Naive thymus-derived CD8-positive, alpha-beta T cell (primary cell): ENCODE measurements around the gene CCDC85C. TPM values are rescaled to one million over a fixed set of nuclear protein-coding genes. Genes with fewer than 3 reads are reported as not detected.
A peak's percentile ranks its signal among the peaks of the same experiment; 100 is the strongest.

Source experiments
- ATAC-seq, 2 donors: fragments of 150-1000 bp; cut with Tn5 transposase in 1 of 2; sonication (Bioruptor Pico), chemical (Tn5 transposase) in 1 of 2; 1 replicate in 1 of 2; 2 replicates in 1 of 2; pipeline ENCODE4 v1.10.0; 2021; ENCODE audit warnings: mild to moderate bottlenecking in 2 of 2, moderate library complexity in 2 of 2
- POLR2A ChIA-PET: fragments of 350-600 bp; sonication (Branson Sonifier 250); formaldehyde crosslinking; loops from one replicate; lab custom pipeline; 2021; ENCODE audit warnings: antibody characterized with exemption; lab: Charles Lee
- DNase-seq, 10 donors: peaks; one replicate each; pipeline versions ENCODE4 v3.0.0 to v3.0.0-alpha.2; 2020 to 2022
- H3K27ac Mint-ChIP-seq, 10 donors: one replicate each; pipeline ENCODE4 v1.8.0; 2020 to 2022; ENCODE audit warnings: mild to moderate bottlenecking in 10 of 10, mixed read lengths in 10 of 10, moderate library complexity in 4 of 10, inconsistent platforms in 1 of 10
- H3K27me3 Mint-ChIP-seq, 5 donors: one replicate each; pipeline ENCODE4 v1.8.0; 2021 to 2022; ENCODE audit warnings: mixed read lengths in 5 of 5
- H3K36me3 Mint-ChIP-seq, 3 donors: one replicate each; pipeline ENCODE4 v1.8.0; 2020 to 2022; ENCODE audit warnings: mixed read lengths in 3 of 3, mild to moderate bottlenecking in 2 of 3, inconsistent platforms in 1 of 3
- H3K4me1 Mint-ChIP-seq, 4 donors: one replicate each; pipeline ENCODE4 v1.8.0; 2021 to 2022; ENCODE audit warnings: mixed read lengths in 4 of 4
- H3K4me3 Mint-ChIP-seq, 10 donors: one replicate each; pipeline ENCODE4 v1.8.0; 2020 to 2022; ENCODE audit warnings: mild to moderate bottlenecking in 10 of 10, mixed read lengths in 10 of 10, moderate library complexity in 6 of 10, inconsistent platforms in 1 of 10
- H3K9me3 Mint-ChIP-seq, 9 donors: one replicate each; pipeline ENCODE4 v1.8.0; 2020 to 2022; ENCODE audit warnings: mixed read lengths in 9 of 9, mild to moderate bottlenecking in 3 of 9, inconsistent platforms in 1 of 9, moderate library complexity in 1 of 9
- polyA plus RNA-seq, 3 donors: library from polyadenylated mRNA; unstranded; fragments of 300-500 nt; fragmentation: Illumina TruSeq; gene quantifications; one replicate each; pipeline ENCODE4 v1.2.3, GENCODE V29; 2021
- total RNA-seq, 8 experiments: library from RNA in 2 of 8; stranded (reverse) in 2 of 8; gene quantifications; one replicate each; pipeline ENCODE4 v1.2.3 and lab custom pipeline; 2021 to 2026

The CCDC85C gene
- total and polyA plus RNA-seq, 5 experiments from 2014 or later, result 0.67 to 10.1 (median 1.4) TPM

GRCh38 chr14:99550387-99550992 lies 53.5 kb downstream of the CCDC85C start:
- Mint-ChIP-seq H3K27ac (peak overlapping the region in 1 of 10 donors; percentile 16), H3K36me3 (no peaks in the 10 kb centered on the region), H3K4me3 (no peak overlapping the region), H3K9me3 (no peaks in the 10 kb centered on the region), H3K4me1 (peaks cover 0 to 18% (median 5%) of the 10 kb centered on the region in 4 donors), H3K27me3 (no peaks in the 10 kb centered on the region)
- no peak for DNase-seq
- no peak for ATAC-seq
- POLR2A ChIA-PET, result no interaction called here

- POLR2A ChIA-PET, result no interaction called here
- peaks cover 0 to 18% (median 5%) of the 10 kb centered on the region in 4 donors for H3K4me1 Mint-ChIP-seq
- H3K27me3 Mint-ChIP-seq, result no peaks in the 10 kb centered on the region
- H3K4me3 Mint-ChIP-seq, result no peak overlapping the region
- H3K27ac Mint-ChIP-seq, result peak overlapping the region in 2 of 10 donors; percentile 48 to 57
- ATAC-seq, result no peak
- H3K9me3 Mint-ChIP-seq, result no peaks in the 10 kb centered on the region
- no peak for DNase-seq
- no peaks in the 10 kb centered on the region for H3K36me3 Mint-ChIP-seq
Observed at GRCh38 chr14:99549684-99550083, 54.3 kb downstream of the CCDC85C start.

- Mint-ChIP-seq H3K36me3 (no peaks in the 10 kb centered on the region), H3K4me1 (peaks cover 0 to 19% (median 5%) of the 10 kb centered on the region in 4 donors), H3K27me3 (no peaks in the 10 kb centered on the region), H3K27ac (no peak overlapping the region), H3K9me3 (no peaks in the 10 kb centered on the region), H3K4me3 (no peak overlapping the region)
- POLR2A ChIA-PET, result no interaction called here
- DNase-seq (no peak), ATAC-seq (no peak)
Observed at GRCh38 chr14:99548871-99549515, 55.0 kb downstream of the CCDC85C start.

GRCh38 chr14:99548255-99548654 lies 55.8 kb downstream of the CCDC85C start:
- Mint-ChIP-seq H3K4me3 (no peak overlapping the region), H3K4me1 (peaks cover 0 to 21% (median 5%) of the 10 kb centered on the region in 4 donors), H3K36me3 (no peaks in the 10 kb centered on the region), H3K9me3 (no peaks in the 10 kb centered on the region), H3K27me3 (no peaks in the 10 kb centered on the region), H3K27ac (no peak overlapping the region)
- DNase-seq, result no peak
- POLR2A ChIA-PET, result no interaction called here
- ATAC-seq, result no peak

GRCh38 chr14:99546234-99546879 lies 57.6 kb downstream of the CCDC85C start:
- no peaks in the 10 kb centered on the region for H3K27me3 Mint-ChIP-seq
- POLR2A ChIA-PET, result no interaction called here
- H3K36me3 Mint-ChIP-seq, result no peaks in the 10 kb centered on the region
- DNase-seq (no peak), ATAC-seq (no peak)
- H3K9me3 Mint-ChIP-seq, result no peaks in the 10 kb centered on the region
- no peak overlapping the region for H3K4me3 Mint-ChIP-seq
- peak overlapping the region in 2 of 10 donors; percentile 28 to 40 for H3K27ac Mint-ChIP-seq
- peaks cover 0 to 25% (median 12%) of the 10 kb centered on the region in 4 donors for H3K4me1 Mint-ChIP-seq

- DNase-seq (no peak), ATAC-seq (no peak)
- POLR2A ChIA-PET, result no interaction called here
- Mint-ChIP-seq H3K9me3 (no peaks in the 10 kb centered on the region), H3K4me3 (no peak overlapping the region), H3K27ac (peak overlapping the region in 1 of 10 donors; percentile 41), H3K36me3 (no peaks in the 10 kb centered on the region), H3K27me3 (no peaks in the 10 kb centered on the region), H3K4me1 (peaks cover 0 to 23% (median 10%) of the 10 kb centered on the region in 4 donors)
Observed at GRCh38 chr14:99545586-99545985, 58.4 kb downstream of the CCDC85C start.

- Mint-ChIP-seq H3K27ac (peak overlapping the region in 1 of 10 donors; percentile 63), H3K4me1 (peaks cover 0 to 21% (median 10%) of the 10 kb centered on the region in 4 donors), H3K36me3 (no peaks in the 10 kb centered on the region), H3K9me3 (no peaks in the 10 kb centered on the region), H3K4me3 (no peak overlapping the region), H3K27me3 (no peaks in the 10 kb centered on the region)
- DNase-seq, result no peak
- no peak for ATAC-seq
- POLR2A ChIA-PET, result no interaction called here
Observed at GRCh38 chr14:99544991-99545390, 59.0 kb downstream of the CCDC85C start.

GRCh38 chr14:99543985-99544384 lies 60.0 kb downstream of the CCDC85C start:
- Mint-ChIP-seq H3K36me3 (no peaks in the 10 kb centered on the region), H3K4me3 (no peak overlapping the region), H3K9me3 (no peaks in the 10 kb centered on the region), H3K27me3 (no peaks in the 10 kb centered on the region), H3K4me1 (peaks cover 0 to 21% (median 10%) of the 10 kb centered on the region in 4 donors), H3K27ac (no peak overlapping the region)
- ATAC-seq, result no peak
- POLR2A ChIA-PET, result no interaction called here
- DNase-seq, result no peak

- no peak for DNase-seq
- H3K36me3 Mint-ChIP-seq, result no peaks in the 10 kb centered on the region
- H3K4me1 Mint-ChIP-seq, result peaks cover 0 to 21% (median 10%) of the 10 kb centered on the region in 4 donors
- POLR2A ChIA-PET, result interaction anchor here (0.7 kb wide), 1 partner anchor 12 kb away, joined by 3 read pairs; no protein-coding TSS in a partner anchor
- H3K9me3 Mint-ChIP-seq, result no peaks in the 10 kb centered on the region
- H3K27me3 Mint-ChIP-seq, result no peaks in the 10 kb centered on the region
- H3K27ac Mint-ChIP-seq, result peak overlapping the region in 1 of 10 donors; percentile 58
- no peak for ATAC-seq
- H3K4me3 Mint-ChIP-seq, result no peak overlapping the region
Observed at GRCh38 chr14:99543370-99543769, 60.6 kb downstream of the CCDC85C start.

- DNase-seq (no peak), ATAC-seq (no peak)
- H3K27me3 Mint-ChIP-seq, result no peaks in the 10 kb centered on the region
- H3K27ac Mint-ChIP-seq, result no peak overlapping the region
- H3K9me3 Mint-ChIP-seq, result no peaks in the 10 kb centered on the region
- H3K4me3 Mint-ChIP-seq, result no peak overlapping the region
- POLR2A ChIA-PET, result interaction anchor here (0.7 kb wide), 1 partner anchor 13 kb away, joined by 3 read pairs; no protein-coding TSS in a partner anchor
- peaks cover 0 to 21% (median 10%) of the 10 kb centered on the region in 4 donors for H3K4me1 Mint-ChIP-seq
- H3K36me3 Mint-ChIP-seq, result no peaks in the 10 kb centered on the region
Observed at GRCh38 chr14:99542566-99542965, 61.4 kb downstream of the CCDC85C start.

- Mint-ChIP-seq H3K4me1 (peaks cover 0 to 20% (median 10%) of the 10 kb centered on the region in 4 donors), H3K9me3 (no peaks in the 10 kb centered on the region), H3K27me3 (no peaks in the 10 kb centered on the region), H3K36me3 (no peaks in the 10 kb centered on the region), H3K27ac (no peak overlapping the region), H3K4me3 (no peak overlapping the region)
- DNase-seq (no peak), ATAC-seq (no peak)
- POLR2A ChIA-PET, result no interaction called here
Observed at GRCh38 chr14:99541677-99542470, 62.1 kb downstream of the CCDC85C start.

GRCh38 chr14:99541211-99541610 lies 62.8 kb downstream of the CCDC85C start:
- Mint-ChIP-seq H3K4me3 (no peak overlapping the region), H3K27me3 (no peaks in the 10 kb centered on the region), H3K27ac (peak overlapping the region in 1 of 10 donors; percentile 24), H3K4me1 (peaks cover 0 to 16% (median 10%) of the 10 kb centered on the region in 4 donors), H3K9me3 (no peaks in the 10 kb centered on the region), H3K36me3 (no peaks in the 10 kb centered on the region)
- ATAC-seq (no peak), DNase-seq (no peak)
- POLR2A ChIA-PET, result no interaction called here
